ENCODE data around the gene AEBP1. TPM values are rescaled to one million over a fixed set of nuclear protein-coding genes. Genes with fewer than 3 reads are reported as not detected.

Gene AEBP1
- total and polyA plus RNA-seq, 2 experiments from 2014 or later: 15.1 to 42.0 TPM

DNA sequence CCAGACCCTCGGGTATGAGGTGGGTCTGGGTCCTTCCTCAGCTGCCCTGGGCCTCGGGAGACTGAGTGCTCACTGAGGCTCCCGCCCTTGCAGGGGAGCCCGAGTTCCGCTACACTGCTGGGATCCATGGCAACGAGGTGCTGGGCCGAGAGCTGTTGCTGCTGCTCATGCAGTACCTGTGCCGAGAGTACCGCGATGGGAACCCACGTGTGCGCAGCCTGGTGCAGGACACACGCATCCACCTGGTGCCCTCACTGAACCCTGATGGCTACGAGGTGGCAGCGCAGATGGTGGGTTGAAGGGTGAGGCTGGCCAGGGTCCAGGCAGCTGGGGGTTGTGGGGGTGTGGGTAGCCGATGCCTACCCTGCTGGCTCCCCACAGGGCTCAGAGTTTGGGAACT lies 7.6 kb downstream of the AEBP1 start (continued):
- TF ChIP-seq REST (IDR thresholded peaks at IDR 0.05; ENCODE audit: unreplicated experiment) (no peak), ZNF331 (CRISPR knock-in tag; IDR thresholded peaks at IDR 0.05; ENCODE audit: low read depth) (no peak), CTCF (conservative IDR thresholded peaks at IDR 0.05; ENCODE audit: low read depth in 2 of 2) (no peak), NANOG (IDR thresholded peaks at IDR 0.05; ENCODE audit: borderline replicate concordance) (no peak)

GRCh38 chr7:44112231-44112996 lies 8.3 kb downstream of the AEBP1 start:
- H3K36me3 ChIP-seq (ENCODE audit: insufficient read depth): no peaks in the 10 kb centered on the region
- H3K79me2 ChIP-seq (replicated peaks; ENCODE audit: insufficient read depth): no peaks in the 10 kb centered on the region
- H3K27ac Mint-ChIP-seq: no peak overlapping the region
- 0 out of 2 replicates have a peak, but pooled peaks cover 2% of the 10 kb centered on the region for H3F3A ChIP-seq (replicated peaks; ENCODE audit: low read depth)
- peaks cover 15% of the 10 kb centered on the region for H3K27me3 Mint-ChIP-seq (ENCODE audit: insufficient read depth, low read depth, poor library complexity)
- no peak overlapping the region; the same call in 1 of the 2 replicates for H3K4me3 ChIP-seq
- DNase-seq (ENCODE audit: low spot score) (peak; percentile 41), ATAC-seq (peak; percentile 67)
- no peaks in the 10 kb centered on the region; the same call in 2 of the 3 replicates for H3K9me3 Mint-ChIP-seq
- peak overlapping the region; percentile 75; the same call in 2 of the 3 replicates for H3K4me3 Mint-ChIP-seq
- H3K27ac ChIP-seq (ENCODE audit: low read depth): no peak overlapping the region
- no peaks in the 10 kb centered on the region; the same call in 1 of the 2 replicates for H4K20me1 ChIP-seq (replicated peaks; ENCODE audit: insufficient read depth)
- peaks cover 37% of the 10 kb centered on the region for H3K36me3 Mint-ChIP-seq (ENCODE audit: low read depth)
- no peaks in the 10 kb centered on the region for H3K9me2 ChIP-seq (ENCODE audit: insufficient read depth)
- H3K4me1 Mint-ChIP-seq: peaks cover 6% of the 10 kb centered on the region; the same call in 2 of the 3 replicates
- no peaks in the 10 kb centered on the region for H3K4me1 ChIP-seq (ENCODE audit: insufficient read depth)
- no peak overlapping the region for H2AFZ ChIP-seq
- peak overlapping the region; percentile 48; the same call in 1 of the 2 replicates for H3K4me2 ChIP-seq
- H3K27me3 ChIP-seq (ENCODE audit: insufficient read depth): no peaks in the 10 kb centered on the region
- TF ChIP-seq, protein P1, sequence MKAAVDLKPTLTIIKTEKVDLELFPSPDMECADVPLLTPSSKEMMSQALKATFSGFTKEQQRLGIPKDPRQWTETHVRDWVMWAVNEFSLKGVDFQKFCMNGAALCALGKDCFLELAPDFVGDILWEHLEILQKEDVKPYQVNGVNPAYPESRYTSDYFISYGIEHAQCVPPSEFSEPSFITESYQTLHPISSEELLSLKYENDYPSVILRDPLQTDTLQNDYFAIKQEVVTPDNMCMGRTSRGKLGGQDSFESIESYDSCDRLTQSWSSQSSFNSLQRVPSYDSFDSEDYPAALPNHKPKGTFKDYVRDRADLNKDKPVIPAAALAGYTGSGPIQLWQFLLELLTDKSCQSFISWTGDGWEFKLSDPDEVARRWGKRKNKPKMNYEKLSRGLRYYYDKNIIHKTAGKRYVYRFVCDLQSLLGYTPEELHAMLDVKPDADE (IDR thresholded peaks at IDR 0.05): no peak
- TF ChIP-seq ZNF331 (CRISPR knock-in tag; IDR thresholded peaks at IDR 0.05; ENCODE audit: low read depth) (no peak), EZH2phosphoT487 (IDR thresholded peaks at IDR 0.05; ENCODE audit: unreplicated experiment) (no peak), ZNF114 (CRISPR knock-in tag; IDR thresholded peaks at IDR 0.05) (no peak), CREB1 (CRISPR knock-in tag; IDR thresholded peaks at IDR 0.05; ENCODE audit: low read depth) (no peak), EZH2 (IDR thresholded peaks at IDR 0.05; ENCODE audit: low read depth, unreplicated experiment) (no peak), NANOG (IDR thresholded peaks at IDR 0.05; ENCODE audit: borderline replicate concordance) (no peak), STAT1 (IDR thresholded peaks at IDR 0.05; ENCODE audit: unreplicated experiment) (no peak)
- TF ChIP-seq, protein P2, sequence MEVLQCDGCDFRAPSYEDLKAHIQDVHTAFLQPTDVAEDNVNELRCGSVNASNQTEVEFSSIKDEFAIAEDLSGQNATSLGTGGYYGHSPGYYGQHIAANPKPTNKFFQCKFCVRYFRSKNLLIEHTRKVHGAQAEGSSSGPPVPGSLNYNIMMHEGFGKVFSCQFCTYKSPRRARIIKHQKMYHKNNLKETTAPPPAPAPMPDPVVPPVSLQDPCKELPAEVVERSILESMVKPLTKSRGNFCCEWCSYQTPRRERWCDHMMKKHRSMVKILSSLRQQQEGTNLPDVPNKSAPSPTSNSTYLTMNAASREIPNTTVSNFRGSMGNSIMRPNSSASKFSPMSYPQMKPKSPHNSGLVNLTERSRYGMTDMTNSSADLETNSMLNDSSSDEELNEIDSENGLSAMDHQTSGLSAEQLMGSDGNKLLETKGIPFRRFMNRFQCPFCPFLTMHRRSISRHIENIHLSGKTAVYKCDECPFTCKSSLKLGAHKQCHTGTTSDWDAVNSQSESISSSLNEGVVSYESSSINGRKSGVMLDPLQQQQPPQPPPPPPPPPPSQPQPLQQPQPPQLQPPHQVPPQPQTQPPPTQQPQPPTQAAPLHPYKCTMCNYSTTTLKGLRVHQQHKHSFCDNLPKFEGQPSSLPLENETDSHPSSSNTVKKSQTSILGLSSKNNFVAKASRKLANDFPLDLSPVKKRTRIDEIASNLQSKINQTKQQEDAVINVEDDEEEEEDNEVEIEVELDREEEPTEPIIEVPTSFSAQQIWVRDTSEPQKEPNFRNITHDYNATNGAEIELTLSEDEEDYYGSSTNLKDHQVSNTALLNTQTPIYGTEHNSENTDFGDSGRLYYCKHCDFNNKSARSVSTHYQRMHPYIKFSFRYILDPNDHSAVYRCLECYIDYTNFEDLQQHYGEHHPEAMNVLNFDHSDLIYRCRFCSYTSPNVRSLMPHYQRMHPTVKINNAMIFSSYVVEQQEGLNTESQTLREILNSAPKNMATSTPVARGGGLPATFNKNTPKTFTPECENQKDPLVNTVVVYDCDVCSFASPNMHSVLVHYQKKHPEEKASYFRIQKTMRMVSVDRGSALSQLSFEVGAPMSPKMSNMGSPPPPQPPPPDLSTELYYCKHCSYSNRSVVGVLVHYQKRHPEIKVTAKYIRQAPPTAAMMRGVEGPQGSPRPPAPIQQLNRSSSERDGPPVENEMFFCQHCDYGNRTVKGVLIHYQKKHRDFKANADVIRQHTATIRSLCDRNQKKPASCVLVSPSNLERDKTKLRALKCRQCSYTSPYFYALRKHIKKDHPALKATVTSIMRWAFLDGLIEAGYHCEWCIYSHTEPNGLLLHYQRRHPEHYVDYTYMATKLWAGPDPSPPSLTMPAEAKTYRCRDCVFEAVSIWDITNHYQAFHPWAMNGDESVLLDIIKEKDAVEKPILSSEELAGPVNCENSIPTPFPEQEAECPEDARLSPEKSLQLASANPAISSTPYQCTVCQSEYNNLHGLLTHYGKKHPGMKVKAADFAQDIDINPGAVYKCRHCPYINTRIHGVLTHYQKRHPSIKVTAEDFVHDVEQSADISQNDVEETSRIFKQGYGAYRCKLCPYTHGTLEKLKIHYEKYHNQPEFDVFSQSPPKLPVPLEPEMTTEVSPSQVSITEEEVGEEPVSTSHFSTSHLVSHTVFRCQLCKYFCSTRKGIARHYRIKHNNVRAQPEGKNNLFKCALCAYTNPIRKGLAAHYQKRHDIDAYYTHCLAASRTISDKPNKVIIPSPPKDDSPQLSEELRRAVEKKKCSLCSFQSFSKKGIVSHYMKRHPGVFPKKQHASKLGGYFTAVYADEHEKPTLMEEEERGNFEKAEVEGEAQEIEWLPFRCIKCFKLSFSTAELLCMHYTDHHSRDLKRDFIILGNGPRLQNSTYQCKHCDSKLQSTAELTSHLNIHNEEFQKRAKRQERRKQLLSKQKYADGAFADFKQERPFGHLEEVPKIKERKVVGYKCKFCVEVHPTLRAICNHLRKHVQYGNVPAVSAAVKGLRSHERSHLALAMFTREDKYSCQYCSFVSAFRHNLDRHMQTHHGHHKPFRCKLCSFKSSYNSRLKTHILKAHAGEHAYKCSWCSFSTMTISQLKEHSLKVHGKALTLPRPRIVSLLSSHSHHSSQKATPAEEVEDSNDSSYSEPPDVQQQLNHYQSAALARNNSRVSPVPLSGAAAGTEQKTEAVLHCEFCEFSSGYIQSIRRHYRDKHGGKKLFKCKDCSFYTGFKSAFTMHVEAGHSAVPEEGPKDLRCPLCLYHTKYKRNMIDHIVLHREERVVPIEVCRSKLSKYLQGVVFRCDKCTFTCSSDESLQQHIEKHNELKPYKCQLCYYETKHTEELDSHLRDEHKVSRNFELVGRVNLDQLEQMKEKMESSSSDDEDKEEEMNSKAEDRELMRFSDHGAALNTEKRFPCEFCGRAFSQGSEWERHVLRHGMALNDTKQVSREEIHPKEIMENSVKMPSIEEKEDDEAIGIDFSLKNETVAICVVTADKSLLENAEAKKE (CRISPR knock-in tag; IDR thresholded peaks at IDR 0.05): no peak
